HG03060 (cell line): ENCODE data around the gene TANGO2.

Source experiments
- ATAC-seq: cut with Tn5 transposase; IDR thresholded peaks from one replicate; pipeline ENCODE4 v1.9.1; 2021; ENCODE audit warnings: low read depth, moderate number of reproducible peaks; ENCODE audit not compliant: unreplicated experiment

The TANGO2 gene

GRCh38 chr22:20096574-20097420 lies 75.9 kb downstream of the TANGO2 start:
- no peak for ATAC-seq

- no peak for ATAC-seq
These were observed 78.3 kb downstream of the TANGO2 start for GRCh38 chr22:20099099-20099711.

- no peak for ATAC-seq
These were observed 80.7 kb downstream of the TANGO2 start for GRCh38 chr22:20101638-20102037.

- no peak for ATAC-seq
These were observed 81.4 kb downstream of the TANGO2 start for GRCh38 chr22:20102203-20102780.

- ATAC-seq: no peak
These were observed 84.7 kb downstream of the TANGO2 start for GRCh38 chr22:20105456-20106204.

GRCh38 chr22:20106205-20106848 lies 85.4 kb downstream of the TANGO2 start:
- ATAC-seq: no peak

GRCh38 chr22:20106849-20107237 lies 85.9 kb downstream of the TANGO2 start:
- ATAC-seq: no peak

- no peak for ATAC-seq
These were observed 86.6 kb downstream of the TANGO2 start for GRCh38 chr22:20107471-20107901.

GRCh38 chr22:20107951-20108756 lies 87.2 kb downstream of the TANGO2 start:
- ATAC-seq: no peak

GRCh38 chr22:20108757-20109230 lies 87.9 kb downstream of the TANGO2 start:
- no peak for ATAC-seq

- ATAC-seq: no peak
These were observed 88.8 kb downstream of the TANGO2 start for GRCh38 chr22:20109411-20110358.

GRCh38 chr22:20110359-20110985 lies 89.6 kb downstream of the TANGO2 start:
- no peak for ATAC-seq

GRCh38 chr22:20111045-20111688 lies 90.3 kb downstream of the TANGO2 start:
- ATAC-seq: no peak

GRCh38 chr22:20111689-20112622 lies 91.0 kb downstream of the TANGO2 start:
- no peak for ATAC-seq

- no peak for ATAC-seq
These were observed 92.0 kb downstream of the TANGO2 start for GRCh38 chr22:20112623-20113511.
